Endothelial cell of umbilical vein (primary cell): ENCODE measurements around the gene GCAT. TPM values are rescaled to one million over a fixed set of nuclear protein-coding genes. Genes with fewer than 3 reads are reported as not detected.

ENCODE experiments used
- BruUV-seq: library from RNA; stranded (reverse); fragments of 400-500 nt; replicated peaks from 2 replicates; lab custom pipeline; 2021; lab: Mats Ljungman, UMichigan
- CTCF ChIA-PET: fragments of 300-600, 350-600 bp; sonication (Branson Sonifier 250); formaldehyde crosslinking; loops from one replicate; lab custom pipeline; 2021; ENCODE audit warnings: antibody characterized with exemption, inconsistent platforms; lab: Charles Lee
- POLR2A ChIA-PET: fragments of 300-600, 350-600 bp; sonication (Branson Sonifier 250); formaldehyde crosslinking; loops from one replicate; lab custom pipeline; 2021; ENCODE audit warnings: antibody characterized with exemption, inconsistent platforms; lab: Charles Lee
- DNase-seq: peaks from one replicate; pipeline ENCODE4 v3.0.0-alpha.2; 2011; ENCODE audit warnings: low read depth, low spot score
- FAIRE-seq: peaks from 2 replicates; lab custom pipeline; 2011; peaks lifted over from hg19 to GRCh38; lab: Jason Lieb, UNC
- H2AFZ ChIP-seq: 2 replicates; pipeline ENCODE4 v1.6.0; 2012; ENCODE audit warnings: low read depth, low read length, control low read depth, inconsistent platforms
- H3K27ac ChIP-seq: 2 replicates; pipeline ENCODE4 v1.5.1; 2011; ENCODE audit warnings: low read depth, mild to moderate bottlenecking, control low read depth, low read length, moderate library complexity; ENCODE audit not compliant: insufficient read depth
- H3K27me3 ChIP-seq, 2 experiments: 2 replicates each; pipeline versions ENCODE4 v1.6.0 to v1.6.1; 2011; ENCODE audit warnings: low read length in 2 of 2, mixed read lengths in 1 of 2; ENCODE audit not compliant: control insufficient read depth in 2 of 2, insufficient read depth in 2 of 2
- H3K36me3 ChIP-seq, 2 experiments: 2 replicates in 1 of 2; 3 replicates in 1 of 2; pipeline ENCODE4 v1.5.1; 2011; ENCODE audit warnings: low read length in 2 of 2, mild to moderate bottlenecking in 1 of 2, moderate library complexity in 1 of 2; ENCODE audit not compliant: control insufficient read depth in 2 of 2, insufficient read depth in 2 of 2; ENCODE audit errors: extremely low read depth in 1 of 2
- H3K4me1 ChIP-seq: 3 replicates; pipeline ENCODE4 v1.5.1; 2011; ENCODE audit warnings: mild to moderate bottlenecking, low read length; ENCODE audit not compliant: control insufficient read depth, insufficient read depth; ENCODE audit errors: extremely low read depth
- H3K4me2 ChIP-seq: 2 replicates; pipeline ENCODE4 v1.6.1; 2011; ENCODE audit warnings: low read length, control low read depth, mixed read lengths; ENCODE audit not compliant: insufficient read depth
- H3K4me3 ChIP-seq, 3 experiments: fragments of 200-600 bp in 1 of 3; sonication (generic), shearing (Covaris generic) in 1 of 3; replicated peaks in 1 of 3; 2 replicates each; pipeline ENCODE4 v1.5.1; 2011 to 2016; ENCODE audit warnings: control low read depth in 3 of 3, low read length in 3 of 3, mild to moderate bottlenecking in 2 of 3, inconsistent platforms in 1 of 3, low read depth in 1 of 3, moderate library complexity in 1 of 3; ENCODE audit not compliant: insufficient read depth in 1 of 3
- H3K79me2 ChIP-seq: 2 replicates; pipeline ENCODE4 v1.6.0; 2012; ENCODE audit warnings: low read length, inconsistent platforms; ENCODE audit not compliant: control insufficient read depth, insufficient read depth
- H3K9ac ChIP-seq: replicated peaks from 2 replicates; pipeline ENCODE3; 2011; ENCODE audit warnings: low read length, control low read depth; ENCODE audit not compliant: insufficient read depth; ENCODE audit errors: extremely low read depth
- H3K9me1 ChIP-seq: replicated peaks from 3 replicates; pipeline ENCODE4 v1.6.0; 2011; ENCODE audit warnings: mild to moderate bottlenecking, low read length; ENCODE audit not compliant: control insufficient read depth, insufficient read depth; ENCODE audit errors: extremely low read depth
- H3K9me3 ChIP-seq: replicated peaks from 2 replicates; pipeline ENCODE4 v1.5.1; 2012; ENCODE audit warnings: low read length, inconsistent platforms; ENCODE audit not compliant: control insufficient read depth, insufficient read depth
- H4K20me1 ChIP-seq: replicated peaks from 2 replicates; pipeline ENCODE3; 2011; ENCODE audit warnings: mild to moderate bottlenecking, low read length; ENCODE audit not compliant: control insufficient read depth, insufficient read depth; ENCODE audit errors: extremely low read depth
- CTCF ChIP-seq, 2 donors: IDR thresholded peaks; 1 replicate in 1 of 2; 2 replicates in 1 of 2; pipeline ENCODE4 v1.5.1; 2011; ENCODE audit warnings: low read length in 2 of 2, mild to moderate bottlenecking in 2 of 2, moderate library complexity in 2 of 2, control low read depth in 1 of 2, inconsistent platforms in 1 of 2, low read depth in 1 of 2; ENCODE audit not compliant: insufficient read depth in 1 of 2; ENCODE audit errors: extremely low read depth in 1 of 2
- EZH2 ChIP-seq: IDR thresholded peaks from 2 replicates; pipeline ENCODE4 v1.6.1; 2012; ENCODE audit warnings: borderline replicate concordance, low read depth, mild to moderate bottlenecking, moderate library complexity, low read length, inconsistent platforms; ENCODE audit not compliant: severe bottlenecking
- FOS ChIP-seq: IDR thresholded peaks from 2 replicates; pipeline ENCODE4 v1.6.1; 2011; ENCODE audit warnings: mild to moderate bottlenecking, low read length, moderate library complexity, borderline replicate concordance; ENCODE audit not compliant: insufficient read depth
- GATA2 ChIP-seq: IDR thresholded peaks from 2 replicates; pipeline ENCODE4 v1.7.0; 2011; ENCODE audit warnings: low read depth, mild to moderate bottlenecking, moderate library complexity, mixed read lengths, low read length; ENCODE audit not compliant: insufficient read length, insufficient read depth
- JUN ChIP-seq: IDR thresholded peaks from 2 replicates; pipeline ENCODE4 v1.6.1; 2011; ENCODE audit warnings: borderline replicate concordance, low read depth; ENCODE audit not compliant: insufficient read length, insufficient read depth
- MAX ChIP-seq: IDR thresholded peaks from 2 replicates; pipeline ENCODE4 v1.6.1; 2011; ENCODE audit not compliant: insufficient read depth, insufficient read length
- MYC ChIP-seq: IDR thresholded peaks from one replicate; pipeline ENCODE4 v1.6.1; 2011; ENCODE audit warnings: mild to moderate bottlenecking, low read depth, low read length
- POLR2A ChIP-seq: IDR thresholded peaks from 2 replicates; pipeline ENCODE4 v1.6.1; 2012; ENCODE audit warnings: low read depth, mild to moderate bottlenecking, control low read depth, low read length
- POLR2AphosphoS5 ChIP-seq: IDR thresholded peaks from 2 replicates; pipeline ENCODE4 v1.6.1; 2012; ENCODE audit warnings: low read depth, mild to moderate bottlenecking, control low read depth, low read length, moderate library complexity; ENCODE audit not compliant: insufficient read depth
- dilution Hi-C: fragments of 300-500 bp; cut with MboI; formaldehyde crosslinking; loops from one replicate; pipeline ENCODE4 v1.15.0; 2019; ENCODE audit warnings: low sequenced_read_pairs; ENCODE audit not compliant: extremely low pct_ligation_motif_present
- intact Hi-C: fragments of 100-400 bp; cut with micrococcal nuclease; formaldehyde crosslinking; loops from one replicate; pipeline ENCODE4 v1.10.0; 2022
- polyA plus RNA-seq, 4 experiments: library from polyadenylated mRNA; depleted of rRNA in 3 of 4; stranded (reverse) in 3 of 4; unstranded in 1 of 4; fragments of >200 nt; gene quantifications; 2 replicates each; pipeline versions ENCODE4 v1.2.1 to v1.2.3, GENCODE V29; 2011 to 2012; ENCODE audit warnings: missing spikeins in 1 of 4
- total RNA-seq: library from RNA; stranded (reverse); gene quantifications from 2 replicates; pipeline ENCODE4 v1.2.3, GENCODE V29; 2021

GCAT gene
- total and polyA plus RNA-seq, 2 donors (not counting 3 experiments of a cell fraction or from before 2014, with no cell fraction given), result 19.7 TPM

- H3K4me3 ChIP-seq, result no peak overlapping the region
- intact Hi-C loops, result no loop called here
- DNase-seq (no peak), FAIRE-seq (no peak)
- no peak overlapping the region for H2AFZ ChIP-seq
- BruUV-seq, result no TSS peak
- H4K20me1 ChIP-seq, result no peaks in the 10 kb centered on the region
- POLR2A ChIA-PET, result no interaction called here
- CTCF ChIA-PET, result no interaction called here
- TF ChIP-seq MYC, result no peak
- no peak for TF ChIP-seq JUN
- no peak for TF ChIP-seq MAX
- TF ChIP-seq POLR2A, result no peak
- no peak for TF ChIP-seq FOS
- no peak for TF ChIP-seq POLR2AphosphoS5
- TF ChIP-seq GATA2, result no peak
- TF ChIP-seq CTCF (IDR thresholded peaks at IDR 0.05; ENCODE audit: extremely low read depth in 1 of 2, insufficient read depth in 1 of 2, low read depth in 1 of 2, low read length in 2 of 2), result no peak
- no peak for TF ChIP-seq EZH2
- H3K4me2 ChIP-seq, result no peak overlapping the region
- no peaks in the 10 kb centered on the region for H3K9me3 ChIP-seq
- no peaks in the 10 kb centered on the region for H3K27me3 ChIP-seq
- H3K79me2 ChIP-seq, result no peaks in the 10 kb centered on the region
- H3K9me1 ChIP-seq, result no peaks in the 10 kb centered on the region
- H3K9ac ChIP-seq, result no peak overlapping the region
- H3K36me3 ChIP-seq, result peaks cover 6 to 45% of the 10 kb centered on the region in 2 experiments
- no peak overlapping the region for H3K27ac ChIP-seq
- dilution Hi-C loops, result no loop called here
- peaks cover 4% of the 10 kb centered on the region for H3K4me1 ChIP-seq
Observed at GRCh38 chr22:37763652-37764051, 44.1 kb upstream of the GCAT start.
